K562 treated with DMSO at 1 percent for 4 hours (cell line): ENCODE results near the gene PHKA2. TPM values are rescaled to one million over a fixed set of nuclear protein-coding genes. Genes with fewer than 3 reads are reported as not detected.

Source experiments
- total RNA-seq: library from RNA; unstranded; fragments of 300-600 nt; gene quantifications from 2 replicates; pipeline ENCODE4 v1.2.3, GENCODE V29; 2022; ENCODE audit not compliant: insufficient read depth

Gene PHKA2
- total RNA-seq: 11.1 and 17.2 TPM in 2 replicates

GRCh38 chrX:18983666-18984380 is at the start of gene PHKA2:
PHKA2 (minus strand) TSS chrX:18984114; CDS start chrX:18983932, 182 bp downstream.

Other genes starting within 250 kb of the PHKA2 start
- not detected in 2 replicates for gene ADGRG2, start 138.4 kb upstream of the PHKA2 start, total RNA-seq